GM23248 (cell line): ENCODE results near the gene TBC1D8. TPM values are rescaled to one million over a fixed set of nuclear protein-coding genes. Genes with fewer than 3 reads are reported as not detected.
"Not testable (repeated sequence)": the region's sequence is repeated elsewhere in the genome, so short reads cannot be mapped to it uniquely, and the experiment has no call there.

Experiments used
- DNase-seq: peaks from one replicate; pipeline ENCODE4 v3.0.0-alpha.2; 2015
- H2AFZ ChIP-seq: fragments of 200-600 bp; sonication (generic); 2 replicates; pipeline ENCODE4 v1.6.1; 2016; ENCODE audit warnings: antibody characterized with exemption
- H3F3A ChIP-seq: fragments of 200-600 bp; sonication (generic); 2 replicates; pipeline ENCODE4 v1.6.1; 2016; ENCODE audit warnings: mild to moderate bottlenecking, antibody characterized with exemption, mixed run types; ENCODE audit not compliant: insufficient read depth
- H3K27ac ChIP-seq: fragments of 200-600 bp; sonication (generic); 2 replicates; pipeline ENCODE4 v1.5.1; 2016; ENCODE audit warnings: mild to moderate bottlenecking
- H3K27me3 ChIP-seq: fragments of 200-600 bp; sonication (generic); replicated peaks from 2 replicates; pipeline ENCODE4 v1.6.1; 2016; ENCODE audit warnings: mild to moderate bottlenecking; ENCODE audit not compliant: insufficient read depth
- H3K36me3 ChIP-seq: fragments of 200-600 bp; sonication (generic); 2 replicates; pipeline ENCODE4 v1.6.1; 2016; ENCODE audit warnings: low read depth, mild to moderate bottlenecking
- H3K4me1 ChIP-seq: fragments of 200-600 bp; sonication (generic); 2 replicates; pipeline ENCODE4 v1.6.1; 2016; ENCODE audit warnings: mild to moderate bottlenecking; ENCODE audit not compliant: insufficient read depth
- H3K4me2 ChIP-seq: fragments of 200-600 bp; sonication (generic); one replicate; pipeline ENCODE4 v1.6.1; 2016; ENCODE audit warnings: mild to moderate bottlenecking; ENCODE audit not compliant: unreplicated experiment
- H3K4me3 ChIP-seq: fragments of 200-600 bp; sonication (generic); 2 replicates; pipeline ENCODE4 v1.5.1; 2016; ENCODE audit warnings: mild to moderate bottlenecking
- H3K79me2 ChIP-seq: fragments of 200-600 bp; sonication (generic); 2 replicates; pipeline ENCODE4 v1.6.1; 2016; ENCODE audit warnings: mild to moderate bottlenecking; ENCODE audit not compliant: insufficient read depth
- H3K9ac ChIP-seq: fragments of 200-600 bp; sonication (generic); 2 replicates; pipeline ENCODE4 v1.6.1; 2016; ENCODE audit warnings: mild to moderate bottlenecking
- H3K9me2 ChIP-seq: fragments of 200-600 bp; sonication (generic); 2 replicates; pipeline ENCODE4 v1.6.1; 2016; ENCODE audit warnings: mixed run types, mild to moderate bottlenecking, moderate library complexity; ENCODE audit not compliant: insufficient read depth
- H3K9me3 ChIP-seq: fragments of 200-600 bp; sonication (generic); one replicate; pipeline ENCODE4 v1.6.1; 2017; ENCODE audit warnings: low read depth
- H4K20me1 ChIP-seq: fragments of 200-600 bp; sonication (generic); 2 replicates; pipeline ENCODE4 v1.6.0; 2016; ENCODE audit not compliant: insufficient read depth
- EZH2 ChIP-seq: fragments of 200-600 bp; sonication (generic); IDR thresholded peaks from 2 replicates; pipeline ENCODE4 v1.6.1; 2018; ENCODE audit warnings: antibody characterized with exemption, mild to moderate bottlenecking; ENCODE audit not compliant: insufficient read depth, poor library complexity, severe bottlenecking
- EZH2phosphoT487 ChIP-seq: fragments of 200-600 bp; sonication (generic); IDR thresholded peaks from 2 replicates; pipeline ENCODE4 v1.6.1; 2018; ENCODE audit warnings: antibody characterized with exemption, moderate library complexity, mild to moderate bottlenecking, low read depth; ENCODE audit not compliant: insufficient read depth
- WGBS, 2 experiments: methylation state at CpG; one replicate each; pipeline ENCODE4 v1.1.6; 2015 to 2017; ENCODE audit warnings: low lambda C conversion rate in 2 of 2, low coverage in 1 of 2; ENCODE audit errors: missing lambda C conversion rate in 2 of 2; 5-methylcytosine and 5-hydroxymethylcytosine counted together
- in situ Hi-C: fragments of 300-500 bp; cut with MboI; formaldehyde crosslinking; loops from 2 replicates; pipeline ENCODE4 v1.15.0; 2020
- polyA plus RNA-seq: library from polyadenylated mRNA; unstranded; fragments of >200 nt; fragmentation: Nextera tagmentation; extraction: Ambion mirVana; gene quantifications from 2 replicates; pipeline ENCODE4 v1.2.1, GENCODE V29; 2016
- total RNA-seq: library from RNA; depleted of rRNA; stranded (reverse); fragments of >200 nt; shearing (Covaris generic); gene quantifications from 2 replicates; pipeline ENCODE4 v1.2.3, GENCODE V29; 2014

TBC1D8 gene
- total and polyA plus RNA-seq, 2 experiments from 2014 or later: 2.5 to 2.6 TPM

- Histone ChIP-seq H3K9me2 (no peaks in the 10 kb centered on the region), H3K27ac (no peak overlapping the region), H3K79me2 (no peaks in the 10 kb centered on the region), H3K9ac (no peak overlapping the region), H3K4me1 (no peaks in the 10 kb centered on the region), H3F3A (no peaks in the 10 kb centered on the region), H2AFZ (no peak overlapping the region), H3K9me3 (no peaks in the 10 kb centered on the region), H3K36me3 (no peaks in the 10 kb centered on the region), H4K20me1 (no peaks in the 10 kb centered on the region), H3K4me3 (no peak overlapping the region), H3K27me3 (no peaks in the 10 kb centered on the region), H3K4me2 (no peak overlapping the region)
- TF ChIP-seq EZH2phosphoT487 (no peak), EZH2 (no peak)
- WGBS, 2 experiments: 82 to 88% methylated on average over 5 of the region's 5 CpGs
- in situ Hi-C loops: no loop called here
- DNase-seq: no peak
These were observed 93.9 kb downstream of the TBC1D8 start for GRCh38 chr2:101057051-101057933.

GRCh38 chr2:101053117-101053516, 98.1 kb downstream of the TBC1D8 start:
- DNase-seq: no peak
- Histone ChIP-seq H3F3A (no peaks in the 10 kb centered on the region), H3K27me3 (no peaks in the 10 kb centered on the region), H3K9me2 (no peaks in the 10 kb centered on the region), H3K36me3 (no peaks in the 10 kb centered on the region), H3K4me3 (no peak overlapping the region), H3K9ac (no peak overlapping the region), H2AFZ (no peak overlapping the region), H3K9me3 (no peaks in the 10 kb centered on the region), H3K79me2 (no peaks in the 10 kb centered on the region), H3K4me1 (no peaks in the 10 kb centered on the region), H4K20me1 (no peaks in the 10 kb centered on the region), H3K4me2 (no peak overlapping the region), H3K27ac (no peak overlapping the region)
- 94 to 98% methylated on average over 3 of the region's 3 CpGs for WGBS, 2 experiments
- in situ Hi-C loops: no loop called here
- no peak for TF ChIP-seq EZH2phosphoT487
- TF ChIP-seq EZH2: no peak

GRCh38 chr2:101052147-101052546, 99.0 kb downstream of the TBC1D8 start:
- no peak overlapping the region for H2AFZ ChIP-seq
- no peaks in the 10 kb centered on the region for H3F3A ChIP-seq
- H3K79me2 ChIP-seq: no peaks in the 10 kb centered on the region
- TF ChIP-seq EZH2phosphoT487 (no peak), EZH2 (no peak)
- H3K4me3 ChIP-seq: no peak overlapping the region
- no peak overlapping the region for H3K4me2 ChIP-seq
- no peaks in the 10 kb centered on the region for H3K9me2 ChIP-seq
- in situ Hi-C loops: no loop called here
- no peaks in the 10 kb centered on the region for H3K27me3 ChIP-seq
- no peaks in the 10 kb centered on the region for H3K36me3 ChIP-seq
- no peak overlapping the region for H3K27ac ChIP-seq
- no peak for DNase-seq
- 87 to 88% methylated on average over 5 of the region's 5 CpGs for WGBS, 2 experiments
- H3K4me1 ChIP-seq: no peaks in the 10 kb centered on the region
- no peak overlapping the region for H3K9ac ChIP-seq
- H4K20me1 ChIP-seq: no peaks in the 10 kb centered on the region
- H3K9me3 ChIP-seq: no peaks in the 10 kb centered on the region

DNA sequence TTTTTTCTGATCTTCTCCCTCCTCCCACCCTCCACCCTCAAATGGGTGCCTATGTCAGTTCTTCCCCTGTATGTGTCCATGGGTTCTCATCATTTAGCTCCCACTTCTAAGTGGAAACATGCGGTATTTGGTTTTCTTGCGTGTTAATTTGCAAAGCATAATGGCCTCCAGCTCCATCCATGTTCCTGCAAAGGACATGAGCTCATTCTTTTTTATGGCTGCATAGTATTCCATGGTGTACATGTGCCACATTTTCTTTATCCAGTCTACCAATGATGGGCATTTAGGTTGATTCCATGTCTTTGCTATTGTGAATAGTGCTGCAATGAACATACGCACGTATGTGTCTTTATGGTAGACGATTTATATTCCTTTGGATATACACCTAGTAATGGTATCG, 100.3 kb downstream of the TBC1D8 start:
- H3K9me3 ChIP-seq, in situ Hi-C loops, H3K9ac ChIP-seq, H3K27ac ChIP-seq, H3K79me2 ChIP-seq, DNase-seq, H3K27me3 ChIP-seq, H3K4me2 ChIP-seq, H3K9me2 ChIP-seq, H4K20me1 ChIP-seq, H2AFZ ChIP-seq, H3K36me3 ChIP-seq, H3F3A ChIP-seq, H3K4me3 ChIP-seq, H3K4me1 ChIP-seq: not testable (repeated sequence)
- WGBS, 2 experiments: 95% methylated on average over 6 of the region's 6 CpGs

- Histone ChIP-seq H3K27me3 (no peaks in the 10 kb centered on the region), H3K9ac (no peak overlapping the region), H2AFZ (no peak overlapping the region), H4K20me1 (no peaks in the 10 kb centered on the region), H3K4me2 (no peak overlapping the region), H3K9me2 (no peaks in the 10 kb centered on the region), H3K4me3 (no peak overlapping the region), H3K36me3 (no peaks in the 10 kb centered on the region), H3F3A (no peaks in the 10 kb centered on the region), H3K79me2 (no peaks in the 10 kb centered on the region), H3K4me1 (no peaks in the 10 kb centered on the region), H3K27ac (no peak overlapping the region), H3K9me3 (no peaks in the 10 kb centered on the region)
- no peak for DNase-seq
- in situ Hi-C loops: no loop called here
- TF ChIP-seq EZH2: no peak
- no peak for TF ChIP-seq EZH2phosphoT487
- 96 to 99% methylated on average over 3 of the region's 3 CpGs for WGBS, 2 experiments
These were observed 102.4 kb downstream of the TBC1D8 start for GRCh38 chr2:101048756-101049155.
